ENCODE measurements around the gene TRPM2. TPM values are rescaled to one million over a fixed set of nuclear protein-coding genes. Genes with fewer than 3 reads are reported as not detected.

TRPM2 gene
- total and polyA plus RNA-seq, 2 of the 8 experiments (the other 6 are each of a cell fraction or from before 2014, with no cell fraction given), result 0.27 to 0.28 TPM

DNA sequence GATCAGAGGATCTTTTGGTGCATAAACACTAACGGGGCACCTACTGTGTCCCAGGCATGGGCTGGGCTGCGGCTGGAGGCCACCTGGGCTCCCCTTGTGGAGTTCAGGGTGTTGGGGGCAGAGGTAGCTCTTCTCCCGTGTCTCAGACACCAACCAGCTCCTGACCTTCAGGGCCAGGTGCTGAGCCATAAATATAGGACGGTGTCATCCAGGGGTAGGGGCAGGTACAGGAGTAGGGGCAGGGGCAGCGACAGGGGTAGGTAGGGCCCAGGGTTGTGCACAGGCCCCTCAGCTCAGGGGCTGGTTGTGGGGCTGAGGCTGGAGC, 83.9 kb downstream of the TRPM2 start:
- Histone ChIP-seq H2BK15ac (ENCODE audit: low read length) (no peak overlapping the region), H3K27me3 (replicated peaks in 1 of 4; ENCODE audit: control insufficient read depth in 3 of 4, extremely low read depth in 1 of 4, insufficient read depth in 3 of 4, low read length in 3 of 4) (no peaks in the 10 kb centered on the region), H2BK12ac (ENCODE audit: low read depth, low read length) (no peak overlapping the region), H3K4me3 (ENCODE audit: extremely low read depth in 1 of 4, insufficient read depth in 2 of 4, low read depth in 3 of 4, low read length in 4 of 4) (no peak overlapping the region), H3K4ac (replicated peaks; ENCODE audit: insufficient read length, low read depth, low read length) (no peak overlapping the region), H3K79me2 (ENCODE audit: control insufficient read depth in 1 of 2, insufficient read depth in 2 of 2, low read length in 2 of 2) (no peaks in the 10 kb centered on the region), H2AK5ac (ENCODE audit: low read depth, low read length) (no peak overlapping the region), H2BK120ac (replicated peaks; ENCODE audit: low read depth, low read length) (no peak overlapping the region), H3K4me1 (replicated peaks in 1 of 4; ENCODE audit: control insufficient read depth in 3 of 4, insufficient read depth in 4 of 4, low read length in 3 of 4) (no peaks in the 10 kb centered on the region; a peak in 2 of 7 replicates), H2AFZ (ENCODE audit: low read length) (no peak overlapping the region), H3K79me1 (ENCODE audit: low read depth, low read length) (no peaks in the 10 kb centered on the region), H3K56ac (replicated peaks; ENCODE audit: insufficient read length, low read depth, low read length) (no peak overlapping the region), H3K14ac (ENCODE audit: insufficient read length) (no peak overlapping the region), H2BK5ac (ENCODE audit: low read depth, low read length) (no peak overlapping the region), H3K9ac (replicated peaks in 1 of 4; ENCODE audit: extremely low read depth in 1 of 4, low read depth in 3 of 4, low read length in 3 of 4) (no peak overlapping the region), H3K36me3 (ENCODE audit: control insufficient read depth in 2 of 4, insufficient read depth in 4 of 4, low read length in 3 of 4) (no peaks in the 10 kb centered on the region), H3K23ac (ENCODE audit: insufficient read length) (no peak overlapping the region), H4K91ac (replicated peaks; ENCODE audit: insufficient read length, low read length) (no peak overlapping the region), H3K23me2 (ENCODE audit: low read depth, low read length) (no peaks in the 10 kb centered on the region), H4K20me1 (replicated peaks in 1 of 2; ENCODE audit: control insufficient read depth in 1 of 2, insufficient read depth in 2 of 2, low read length in 2 of 2) (no peaks in the 10 kb centered on the region), H4K5ac (ENCODE audit: insufficient read length, low read depth, low read length) (no peak overlapping the region), H3K4me2 (ENCODE audit: insufficient read depth in 1 of 2, low read depth in 2 of 2, low read length in 2 of 2) (no peak overlapping the region), H3K27ac (ENCODE audit: low read depth, low read length) (no peak overlapping the region), H2BK20ac (ENCODE audit: low read length) (no peak overlapping the region), H4K8ac (ENCODE audit: extremely low read depth, insufficient read depth, low read length) (no peak overlapping the region), H3K18ac (ENCODE audit: extremely low read depth, low read length) (no peak overlapping the region), H3K9me3 (ENCODE audit: insufficient read depth in 2 of 2, low read depth in 1 of 2, low read length in 1 of 2) (no peaks in the 10 kb centered on the region)
- ChIA-PET CTCF (ENCODE audit: partially characterized antibody) (interaction anchor here (0.8 to 1.8 kb wide), 6 partner anchors 11 to 181 kb away, joined by 3 to 6 read pairs (median 4); no protein-coding TSS in a partner anchor), POLR2A (ENCODE audit: partially characterized antibody) (no interaction called here)
- FAIRE-seq, result no peak
- no peak for DNase-seq (ENCODE audit: low read depth in 1 of 2, low spot score in 2 of 2)
- 78% methylated on average over 5 of the region's 5 CpGs; no CpG with 5 or more reads in 1 of the 2 experiments for WGBS, 2 experiments (ENCODE audit: extremely low coverage in 1 of 2, insufficient coverage in 1 of 2, insufficient read length in 1 of 2, insufficient replicate concordance in 2 of 2, low coverage in 1 of 2, low lambda C conversion rate in 2 of 2, missing lambda C conversion rate in 1 of 2)
- TF ChIP-seq SIRT6 (IDR thresholded peaks at IDR 0.05; ENCODE audit: low read length), result no peak
- no peak for TF ChIP-seq GABPA (IDR thresholded peaks at IDR 0.05; ENCODE audit: borderline replicate concordance, insufficient read depth, low read length)
- no peak for TF ChIP-seq KDM1A (IDR thresholded peaks at IDR 0.05; ENCODE audit: borderline replicate concordance, low read length)
- no peak for TF ChIP-seq HDAC2 (IDR thresholded peaks at IDR 0.05; ENCODE audit: borderline replicate concordance in 1 of 2, low read depth in 2 of 2, low read length in 2 of 2)
- no peak for TF ChIP-seq SAP30 (IDR thresholded peaks at IDR 0.05; ENCODE audit: insufficient read depth, insufficient replicate concordance, low read length)
- TF ChIP-seq SRF (IDR thresholded peaks at IDR 0.05; ENCODE audit: low read depth, low read length), result no peak
- TF ChIP-seq POLR2A (IDR thresholded peaks at IDR 0.05; ENCODE audit: control extremely low read depth in 1 of 2, low read depth in 2 of 2, low read length in 2 of 2), result no peak

Data from H1 (cell line).